Gastrocnemius medialis (tissue), 4 donors: Measurements from ENCODE around the gene CLDN15. TPM values are rescaled to one million over a fixed set of nuclear protein-coding genes. Genes with fewer than 3 reads are reported as not detected.

Source experiments
- ATAC-seq, 2 donors: fragments of 150-250 bp; one replicate each; pipeline ENCODE4 v1.9.1; 2016
- DNase-seq, 2 donors: peaks; one replicate each; pipeline ENCODE4 v3.0.0-alpha.2; 2019
- H3K27ac ChIP-seq, 4 donors: fragments of 200-600 bp; sonication (generic); 1 replicate in 1 of 4; 2 replicates in 3 of 4; pipeline ENCODE4 v1.5.1; 2016 to 2018; ENCODE audit warnings: mild to moderate bottlenecking in 2 of 4, moderate library complexity in 1 of 4
- H3K27me3 ChIP-seq, 3 donors: fragments of 200-600 bp; sonication (generic) in 2 of 3; 1 replicate in 1 of 3; 2 replicates in 2 of 3; pipeline versions ENCODE4 v1.5.1 to v1.6.0; 2016 to 2019; ENCODE audit warnings: mild to moderate bottlenecking in 1 of 3, moderate library complexity in 1 of 3
- H3K36me3 ChIP-seq, 2 donors: fragments of 200-600 bp; sonication (generic) in 1 of 2; one replicate each; pipeline ENCODE4 v1.5.1; 2017 to 2018
- H3K4me1 ChIP-seq, 2 donors: fragments of 200-600 bp; sonication (generic) in 1 of 2; one replicate each; pipeline ENCODE4 v1.5.1; 2016 to 2017; ENCODE audit warnings: mild to moderate bottlenecking in 2 of 2
- H3K4me3 ChIP-seq, 4 donors: fragments of 200-600 bp; sonication (generic) in 3 of 4; 1 replicate in 1 of 4; 2 replicates in 3 of 4; pipeline ENCODE4 v1.5.1; 2016 to 2019; ENCODE audit warnings: mild to moderate bottlenecking in 2 of 4
- H3K9me3 ChIP-seq, 3 donors: fragments of 200-600 bp; sonication (generic) in 2 of 3; 1 replicate in 1 of 3; 2 replicates in 2 of 3; pipeline ENCODE4 v1.5.1; 2016 to 2019
- POLR2A ChIP-seq, 2 donors: fragments of 450-650 bp; IDR thresholded peaks; one replicate each; pipeline ENCODE4 v1.6.1; 2017; ENCODE audit warnings: antibody characterized with exemption in 2 of 2, mild to moderate bottlenecking in 2 of 2, moderate library complexity in 2 of 2
- in situ Hi-C, 4 donors: fragments of 200-750 bp; cut with MboI; loops; one replicate each; pipeline versions ENCODE4 v1.15.0 to v1.8.0; 2017; ENCODE audit warnings: low sequenced_read_pairs in 4 of 4
- intact Hi-C: fragments of 100-400 bp; cut with DNase I; formaldehyde crosslinking; loops from one replicate; pipeline ENCODE4 v1.15.1; 2023; ENCODE audit warnings: low total_unique reads
- total RNA-seq, 4 donors: library from RNA; depleted of rRNA; stranded (reverse); fragments of >200 nt; gene quantifications; one replicate each; pipeline versions ENCODE4 v1.1.0 to v1.2.3, GENCODE V29; 2016
- TF ChIP-seq, protein P1 (sequence below), 5 experiments: fragments of 450-650 bp in 3 of 5; fragments of 200-600 bp in 2 of 5; sonication (generic) in 2 of 5; IDR thresholded peaks in 4 of 5; conservative IDR thresholded peaks in 1 of 5; 1 replicate in 4 of 5; 2 replicates in 1 of 5; pipeline ENCODE4 v1.5.1; 2016 to 2019; ENCODE audit warnings: antibody characterized with exemption in 5 of 5, mild to moderate bottlenecking in 3 of 5, moderate library complexity in 3 of 5

CLDN15 gene
- total RNA-seq, 4 donors from 2014 or later = 0.87 to 3.2 (median 1.4) TPM

GRCh38 chr7:101234636-101235035, 3.0 kb downstream of the CLDN15 start:
- no peak overlapping the region for H3K4me3 ChIP-seq
- peaks cover 0 to 10% of the 10 kb centered on the region in 2 donors for H3K36me3 ChIP-seq
- intact Hi-C loops (no loop called here), in situ Hi-C loops (no loop called here)
- no peak overlapping the region for H3K27ac ChIP-seq
- DNase-seq (no peak), ATAC-seq (no peak)
- TF ChIP-seq, protein P1, sequence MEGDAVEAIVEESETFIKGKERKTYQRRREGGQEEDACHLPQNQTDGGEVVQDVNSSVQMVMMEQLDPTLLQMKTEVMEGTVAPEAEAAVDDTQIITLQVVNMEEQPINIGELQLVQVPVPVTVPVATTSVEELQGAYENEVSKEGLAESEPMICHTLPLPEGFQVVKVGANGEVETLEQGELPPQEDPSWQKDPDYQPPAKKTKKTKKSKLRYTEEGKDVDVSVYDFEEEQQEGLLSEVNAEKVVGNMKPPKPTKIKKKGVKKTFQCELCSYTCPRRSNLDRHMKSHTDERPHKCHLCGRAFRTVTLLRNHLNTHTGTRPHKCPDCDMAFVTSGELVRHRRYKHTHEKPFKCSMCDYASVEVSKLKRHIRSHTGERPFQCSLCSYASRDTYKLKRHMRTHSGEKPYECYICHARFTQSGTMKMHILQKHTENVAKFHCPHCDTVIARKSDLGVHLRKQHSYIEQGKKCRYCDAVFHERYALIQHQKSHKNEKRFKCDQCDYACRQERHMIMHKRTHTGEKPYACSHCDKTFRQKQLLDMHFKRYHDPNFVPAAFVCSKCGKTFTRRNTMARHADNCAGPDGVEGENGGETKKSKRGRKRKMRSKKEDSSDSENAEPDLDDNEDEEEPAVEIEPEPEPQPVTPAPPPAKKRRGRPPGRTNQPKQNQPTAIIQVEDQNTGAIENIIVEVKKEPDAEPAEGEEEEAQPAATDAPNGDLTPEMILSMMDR (IDR thresholded peaks at IDR 0.05 in 4 of 5, conservative IDR thresholded peaks at IDR 0.05 in 1 of 5) = no peak
- TF ChIP-seq POLR2A (IDR thresholded peaks at IDR 0.05) = no peak
- no peaks in the 10 kb centered on the region for H3K27me3 ChIP-seq
- H3K4me1 ChIP-seq = peaks cover 16 to 22% of the 10 kb centered on the region in 2 donors
- H3K9me3 ChIP-seq = no peaks in the 10 kb centered on the region

- H3K27me3 ChIP-seq = no peaks in the 10 kb centered on the region
- ATAC-seq (no peak), DNase-seq (no peak)
- peaks cover 15 to 19% of the 10 kb centered on the region in 2 donors for H3K4me1 ChIP-seq
- H3K4me3 ChIP-seq = no peak overlapping the region
- TF ChIP-seq, protein P1 (IDR thresholded peaks at IDR 0.05 in 4 of 5, conservative IDR thresholded peaks at IDR 0.05 in 1 of 5) = no peak
- TF ChIP-seq POLR2A (IDR thresholded peaks at IDR 0.05) = no peak
- intact Hi-C loops (no loop called here), in situ Hi-C loops (no loop called here)
- H3K27ac ChIP-seq = no peak overlapping the region
- no peaks in the 10 kb centered on the region for H3K9me3 ChIP-seq
- H3K36me3 ChIP-seq = peaks cover 0 to 8% of the 10 kb centered on the region in 2 donors
Observed at GRCh38 chr7:101233907-101234547, 3.6 kb downstream of the CLDN15 start.

DNA sequence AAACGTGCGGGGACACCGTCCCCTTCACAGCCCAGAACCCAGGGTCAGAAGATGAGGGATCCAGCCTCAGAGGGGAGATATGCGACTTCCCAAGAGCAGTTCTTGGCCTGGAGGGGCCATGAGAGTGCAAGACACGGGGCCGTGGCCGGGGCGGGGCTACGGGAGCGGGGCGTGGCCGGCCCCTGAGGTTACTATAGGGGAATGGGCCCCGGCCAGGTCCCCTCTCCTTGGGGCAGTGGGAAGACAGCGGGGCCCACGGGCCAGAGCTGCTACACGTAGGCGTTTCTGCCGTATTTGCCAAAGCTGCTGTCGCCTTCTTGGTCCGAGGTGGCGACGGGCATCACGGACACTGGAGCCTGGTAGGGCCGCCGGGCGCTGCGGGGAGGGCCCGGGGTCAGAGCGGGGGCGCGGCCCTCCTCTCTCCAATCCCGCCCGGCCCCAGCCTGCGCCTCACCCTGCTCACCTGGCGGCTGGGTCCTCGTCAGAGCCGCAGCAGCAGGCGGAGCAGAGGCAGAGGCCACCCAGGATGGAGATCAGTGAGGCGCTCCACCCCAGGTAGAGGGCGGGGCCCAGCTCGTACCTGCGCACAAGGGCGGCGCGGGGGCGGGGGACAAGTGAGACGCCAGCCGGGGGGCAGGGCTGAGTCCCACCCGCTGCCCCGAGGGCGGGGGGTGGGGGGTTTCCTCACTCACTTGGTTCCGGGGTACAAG, 5.3 kb downstream of the CLDN15 start:
- TF ChIP-seq POLR2A (IDR thresholded peaks at IDR 0.05) = no peak
- TF ChIP-seq, protein P1 (IDR thresholded peaks at IDR 0.05 in 4 of 5, conservative IDR thresholded peaks at IDR 0.05 in 1 of 5) = no peak
- Histone ChIP-seq H3K27ac (peak overlapping the region in 2 of 4 donors; percentile 23 to 41), H3K4me1 (peaks cover 0 to 5% of the 10 kb centered on the region in 2 donors), H3K36me3 (peaks cover 0 to 8% of the 10 kb centered on the region in 2 donors), H3K27me3 (no peaks in the 10 kb centered on the region), H3K9me3 (no peaks in the 10 kb centered on the region), H3K4me3 (peak overlapping the region in 2 of 4 donors; percentile 21 to 41)
- in situ Hi-C loops = no loop called here
- intact Hi-C loops = no loop called here
- no peak for DNase-seq
- ATAC-seq = no peak

DNA sequence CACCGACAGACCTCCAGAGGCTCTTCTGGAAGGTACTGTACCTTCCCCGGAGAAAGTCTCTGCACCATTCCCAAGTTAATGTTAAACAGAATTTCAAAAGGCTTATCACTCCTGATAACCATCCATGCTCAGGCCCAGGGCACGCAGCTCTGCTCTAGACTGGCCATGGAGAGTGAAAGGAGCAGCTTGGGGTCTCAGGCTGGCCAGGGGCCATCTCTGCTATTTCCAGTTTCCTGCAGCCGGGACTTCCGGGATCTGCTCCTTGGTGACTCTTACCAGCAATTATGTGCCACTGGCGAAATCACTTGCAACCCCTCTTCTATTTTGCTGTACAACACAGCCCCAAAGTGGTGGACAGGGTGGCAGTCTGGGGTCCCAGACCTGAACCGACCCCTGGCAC, 6.0 kb downstream of the CLDN15 start:
- peak overlapping the region in 2 of 4 donors; percentile 23 to 41 for H3K27ac ChIP-seq
- H3K36me3 ChIP-seq = peaks cover 0 to 13% of the 10 kb centered on the region in 2 donors
- DNase-seq (no peak), ATAC-seq (no peak)
- H3K4me3 ChIP-seq = peak overlapping the region in 1 of 4 donors; percentile 21
- no peaks in the 10 kb centered on the region for H3K27me3 ChIP-seq
- in situ Hi-C loops = no loop called here
- intact Hi-C loops = no loop called here
- H3K4me1 ChIP-seq = peaks cover 0 to 5% of the 10 kb centered on the region in 2 donors
- TF ChIP-seq, protein P1 (IDR thresholded peaks at IDR 0.05 in 4 of 5, conservative IDR thresholded peaks at IDR 0.05 in 1 of 5) = no peak
- no peak for TF ChIP-seq POLR2A (IDR thresholded peaks at IDR 0.05)
- no peaks in the 10 kb centered on the region for H3K9me3 ChIP-seq
